ENCODE results near the gene NDUFV1.
"Not testable (repeated sequence)": the region's sequence is repeated elsewhere in the genome, so short reads cannot be mapped to it uniquely, and the experiment has no call there.

Gene NDUFV1

GRCh38 chr11:67628710-67629385 lies 22.1 kb downstream of the NDUFV1 start:
- no peak for DNase-seq

- DNase-seq = peak; percentile 60
Measured at GRCh38 chr11:67629386-67630227, 22.9 kb downstream of the NDUFV1 start, which contains the start of gene NUDT8. Gene NUDT8 (minus strand): TSS chr11:67629937. CDS start chr11:67629911, 26 bp downstream.

GRCh38 chr11:67630228-67630942 lies 23.6 kb downstream of the NDUFV1 start:
- DNase-seq = peak; percentile 91

- DNase-seq = no peak
Measured at GRCh38 chr11:67630943-67631331, 24.2 kb downstream of the NDUFV1 start.

- no peak for DNase-seq
Measured at GRCh38 chr11:67631411-67631810, 24.7 kb downstream of the NDUFV1 start.

- DNase-seq = no peak
Measured at GRCh38 chr11:67631853-67632174, 25.1 kb downstream of the NDUFV1 start.

- no peak for DNase-seq
Measured at GRCh38 chr11:67632175-67632981, 25.6 kb downstream of the NDUFV1 start.

GRCh38 chr11:67632982-67633755 lies 26.4 kb downstream of the NDUFV1 start:
- DNase-seq = no peak

- no peak for DNase-seq
Measured at GRCh38 chr11:67633758-67634365, 27.1 kb downstream of the NDUFV1 start.

GRCh38 chr11:67634366-67635230 lies 27.9 kb downstream of the NDUFV1 start:
- DNase-seq = no peak

GRCh38 chr11:67635231-67635521 lies 28.4 kb downstream of the NDUFV1 start:
- no peak for DNase-seq

- DNase-seq = no peak
Measured at GRCh38 chr11:67636962-67637361, 30.2 kb downstream of the NDUFV1 start.

- DNase-seq = not testable (repeated sequence)
Measured at GRCh38 chr11:67637441-67637840, 30.7 kb downstream of the NDUFV1 start.

GRCh38 chr11:67638535-67639437 lies 32.0 kb downstream of the NDUFV1 start:
- DNase-seq = no peak

GRCh38 chr11:67639438-67639859 lies 32.7 kb downstream of the NDUFV1 start, which contains the start of gene TBX10:
Gene TBX10 (minus strand): TSS chr11:67639763. CDS start chr11:67639472, 291 bp downstream.
- no peak for DNase-seq

- no peak for DNase-seq
Measured at GRCh38 chr11:67640021-67640757, 33.5 kb downstream of the NDUFV1 start.

GRCh38 chr11:67640758-67641337 lies 34.1 kb downstream of the NDUFV1 start:
- no peak for DNase-seq
